Islet precursor cell (in vitro differentiated cells): ENCODE measurements around the gene ST6GAL1.
"Not testable (repeated sequence)": the region's sequence is repeated elsewhere in the genome, so short reads cannot be mapped to it uniquely, and the experiment has no call there.

Source experiments
- DNase-seq: peaks from one replicate; pipeline ENCODE4 v3.0.0-alpha.2; 2018

Gene ST6GAL1

DNA sequence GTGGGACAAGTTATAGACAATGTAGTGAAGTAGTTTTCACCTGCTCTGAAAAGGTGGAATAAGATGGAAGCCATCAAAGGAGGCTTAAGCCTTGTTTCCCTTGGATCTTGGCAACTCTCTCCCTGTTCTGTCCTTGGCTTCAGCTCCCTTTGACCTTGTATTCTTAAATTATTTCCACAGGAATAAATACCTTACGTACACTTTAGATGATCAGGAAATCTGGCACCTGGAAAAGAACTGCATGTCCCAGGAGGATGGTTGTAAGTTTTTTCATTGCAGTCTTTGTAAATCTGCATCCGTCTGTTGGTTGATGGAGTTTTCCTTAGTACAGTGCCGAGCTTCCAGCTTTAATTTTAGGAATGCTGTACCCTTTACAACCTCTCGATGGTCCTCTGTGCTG lies 11.8 kb downstream of the ST6GAL1 start:
- no peak for DNase-seq

DNA sequence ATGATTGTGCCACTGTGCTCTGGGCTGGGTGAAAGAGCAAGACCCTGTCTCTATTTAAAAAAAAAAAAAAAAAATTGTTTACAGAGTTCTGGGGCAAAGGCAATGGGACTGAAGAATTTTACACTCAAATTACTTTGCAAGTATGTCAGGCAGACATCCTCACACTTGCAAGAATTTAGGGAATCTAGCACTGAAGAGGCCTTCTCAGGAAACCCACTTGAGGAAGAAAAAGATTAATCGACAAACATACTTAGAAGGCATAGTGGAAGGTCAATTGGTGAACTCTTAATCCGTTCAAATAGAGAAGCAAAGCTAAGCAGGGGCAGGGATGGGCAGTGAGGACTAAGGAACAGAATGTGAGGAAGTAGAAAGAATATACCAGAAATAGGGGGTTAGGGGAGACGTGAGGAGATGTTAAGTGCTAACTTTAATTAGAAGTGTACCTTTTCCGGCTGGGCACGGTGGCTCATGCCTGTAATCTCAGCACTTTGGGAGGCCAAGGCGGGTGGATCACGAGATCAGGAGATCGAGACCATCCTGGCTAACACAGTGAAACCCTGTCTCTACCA lies 15.0 kb downstream of the ST6GAL1 start:
- DNase-seq = no peak

- DNase-seq = no peak
These were observed 16.5 kb downstream of the ST6GAL1 start for GRCh38 chr3:186946756-186947375.

DNA sequence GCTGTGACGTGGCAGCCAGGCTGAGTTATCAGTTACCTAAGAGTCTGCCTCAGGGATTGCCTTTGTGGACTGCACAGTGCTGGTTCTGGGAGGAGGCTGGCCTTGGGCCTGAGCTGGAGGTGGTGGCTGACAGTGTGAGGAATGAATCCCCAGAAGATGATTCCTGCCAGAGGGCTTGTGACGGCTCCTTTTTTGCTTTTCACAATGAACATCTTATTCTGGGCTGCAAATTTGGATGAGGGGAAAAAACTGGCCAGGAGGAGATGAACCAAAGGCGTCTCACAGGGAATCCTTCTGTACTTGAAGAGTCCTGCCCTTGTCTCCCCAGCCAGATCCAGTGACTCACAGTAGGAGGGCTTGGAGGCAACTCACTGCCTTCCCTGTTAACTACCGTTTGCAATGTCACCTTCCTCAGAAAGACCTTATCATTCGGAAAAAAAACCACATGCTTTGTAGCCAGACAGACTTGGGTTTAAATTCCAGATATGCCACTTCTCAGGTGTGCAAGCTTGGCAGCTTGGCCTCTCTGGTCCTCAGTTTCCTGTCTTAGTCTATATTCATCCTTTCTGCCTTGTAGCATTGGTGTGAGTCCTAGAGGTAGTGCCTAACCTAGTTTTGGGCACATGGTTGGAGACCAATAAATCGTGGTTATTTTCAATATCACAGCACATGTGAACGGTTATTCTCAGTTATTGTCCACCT lies 19.1 kb downstream of the ST6GAL1 start:
- peak; percentile 80 for DNase-seq

- no peak for DNase-seq
These were observed 20.2 kb downstream of the ST6GAL1 start for GRCh38 chr3:186950402-186951093.

- DNase-seq = no peak
These were observed 21.6 kb downstream of the ST6GAL1 start for GRCh38 chr3:186951640-186952552.

DNA sequence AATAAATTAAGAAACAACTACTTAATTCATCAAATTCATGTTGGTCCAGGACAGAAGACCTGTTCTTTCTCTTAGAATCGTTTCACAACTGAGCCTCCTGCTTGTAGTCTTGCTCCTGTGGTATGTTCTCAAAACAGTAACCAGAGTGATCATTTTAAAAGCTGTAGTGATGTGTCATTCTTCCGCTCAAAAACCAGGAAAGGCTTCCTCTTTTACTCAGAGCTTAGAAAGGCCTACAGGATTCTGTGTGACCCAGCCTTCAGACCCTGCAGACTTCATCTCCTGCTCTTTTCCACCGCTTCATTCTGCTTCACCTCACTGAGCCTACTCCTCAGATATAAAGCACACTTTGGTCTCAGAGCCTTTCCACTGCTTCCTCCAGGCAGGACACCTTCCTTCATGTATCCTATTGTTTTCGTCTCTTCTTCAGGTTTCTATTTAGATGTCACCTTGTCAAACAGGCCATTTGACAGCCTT lies 22.7 kb downstream of the ST6GAL1 start:
- no peak for DNase-seq

GRCh38 chr3:186953992-186954699 lies 23.8 kb downstream of the ST6GAL1 start:
- DNase-seq = not testable (repeated sequence)

DNA sequence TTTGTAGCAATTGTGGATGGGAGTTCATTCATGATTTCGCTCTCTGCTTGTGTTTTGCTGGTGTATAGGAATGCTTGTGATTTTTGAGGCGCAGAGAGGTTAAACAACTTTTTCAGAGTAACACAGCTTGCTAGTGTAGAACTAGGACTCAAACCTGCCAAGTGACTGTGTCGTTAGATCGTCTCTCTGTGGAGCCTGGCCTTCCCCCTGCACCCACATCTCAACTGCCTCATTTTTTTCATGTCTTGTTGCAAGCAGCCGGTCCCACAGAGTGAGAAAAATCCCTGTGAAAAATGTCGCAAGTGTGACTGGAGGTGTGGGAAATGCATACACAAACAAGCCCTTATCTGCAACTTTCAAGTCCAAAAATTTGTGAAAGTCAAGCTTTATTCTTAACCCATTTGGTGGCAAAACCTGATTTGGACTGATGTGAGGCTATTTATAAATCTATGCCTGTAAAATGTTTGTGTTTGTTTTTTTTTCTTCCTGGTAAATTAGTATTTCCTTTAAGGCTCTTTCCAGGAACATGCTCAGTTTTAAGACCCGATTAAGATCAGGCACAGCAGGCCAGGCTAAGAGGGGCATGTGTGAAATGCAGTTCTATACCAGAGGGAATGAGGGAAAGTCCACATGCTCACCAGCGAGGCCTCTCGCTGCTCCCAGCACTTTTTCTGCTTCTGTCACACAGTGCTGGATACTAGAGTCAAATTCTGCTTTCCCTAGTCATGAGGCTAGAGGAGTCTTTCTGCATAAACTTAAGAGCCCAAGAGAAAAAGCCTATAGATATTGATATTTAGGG lies 25.8 kb downstream of the ST6GAL1 start:
- DNase-seq = no peak

GRCh38 chr3:186959029-186959624 lies 28.8 kb downstream of the ST6GAL1 start:
- no peak for DNase-seq

DNA sequence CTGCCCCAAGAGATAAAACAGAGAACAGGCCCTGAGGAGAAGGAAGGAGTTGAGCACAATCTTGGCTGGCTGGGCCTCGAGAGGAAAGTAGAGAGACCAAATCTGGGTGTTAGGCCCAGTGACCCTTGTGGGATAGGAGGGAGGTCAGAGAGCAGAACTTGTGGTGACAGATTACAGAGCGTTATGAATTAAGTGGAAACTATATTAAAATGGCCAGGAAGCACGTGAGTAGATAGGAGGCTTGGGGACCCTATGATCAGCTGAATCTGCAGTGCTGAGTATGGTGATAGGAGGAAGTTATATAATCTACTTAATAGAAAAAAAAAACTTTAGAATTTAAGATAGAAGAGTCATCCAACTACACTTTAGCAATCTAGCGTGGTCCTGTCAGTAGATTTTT lies 30.0 kb downstream of the ST6GAL1 start:
- no peak for DNase-seq

- DNase-seq = no peak
These were observed 32.1 kb downstream of the ST6GAL1 start for GRCh38 chr3:186962445-186962844.

DNA sequence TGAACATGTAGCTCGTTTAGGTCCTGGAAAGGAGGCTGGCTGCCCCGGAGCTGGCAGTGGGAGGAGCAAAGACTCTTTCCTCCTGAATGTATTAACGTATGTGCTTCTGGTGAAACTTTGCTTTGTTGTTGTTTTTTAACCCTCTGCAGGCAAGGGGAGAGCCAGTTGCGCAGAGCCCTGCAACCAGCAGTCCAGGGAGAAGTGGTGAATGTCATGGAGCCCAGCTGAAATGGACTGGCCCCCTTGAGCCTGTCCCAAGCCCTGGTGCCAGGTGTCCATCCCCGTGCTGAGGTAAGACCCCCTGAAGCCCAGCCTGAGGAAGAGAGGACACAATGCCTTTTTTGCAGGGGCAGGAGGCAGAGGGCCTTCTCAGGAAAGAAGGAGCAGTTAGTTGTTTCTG lies 33.3 kb downstream of the ST6GAL1 start:
- no peak for DNase-seq

- DNase-seq = no peak
These were observed 33.7 kb downstream of the ST6GAL1 start for GRCh38 chr3:186964071-186964470.

- DNase-seq = no peak
These were observed 34.3 kb downstream of the ST6GAL1 start for GRCh38 chr3:186964616-186965015.

DNA sequence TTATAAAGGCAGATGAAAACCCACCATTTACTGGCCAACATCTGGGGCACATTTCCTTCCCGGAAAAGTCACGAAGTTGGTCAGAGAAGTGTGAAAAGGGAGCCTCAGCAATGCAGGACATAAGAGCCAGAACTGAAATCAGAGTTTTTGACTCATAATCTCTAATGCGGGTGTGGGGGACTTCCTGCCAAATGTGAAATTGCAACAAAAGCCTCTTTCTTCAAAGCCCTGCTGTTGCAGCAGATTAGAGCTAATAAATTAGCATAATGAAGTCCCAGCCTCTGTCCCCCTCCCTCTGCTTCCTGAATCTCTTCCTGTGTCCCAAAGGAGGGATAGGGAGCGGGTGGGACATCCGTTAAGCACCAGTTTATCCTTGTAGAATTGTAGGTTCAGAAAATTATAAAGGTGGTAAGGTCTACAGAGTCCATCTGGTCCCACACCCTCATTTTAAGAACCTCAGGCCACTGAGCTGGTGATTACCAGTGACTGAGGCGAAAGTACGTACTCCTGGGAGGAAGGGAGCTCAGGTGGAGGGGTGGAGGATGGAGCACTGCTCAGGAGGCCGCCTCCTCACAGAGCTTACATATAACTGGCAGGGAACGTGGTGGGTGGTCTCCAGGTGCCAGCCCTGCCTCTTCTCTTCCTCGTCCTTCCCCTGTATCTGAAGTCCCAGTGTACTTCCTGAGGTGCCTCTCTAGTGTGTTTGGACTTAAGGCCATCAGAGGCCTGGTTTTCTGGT lies 35.0 kb downstream of the ST6GAL1 start:
- no peak for DNase-seq

GRCh38 chr3:186966406-186966805 lies 36.1 kb downstream of the ST6GAL1 start:
- no peak for DNase-seq

DNA sequence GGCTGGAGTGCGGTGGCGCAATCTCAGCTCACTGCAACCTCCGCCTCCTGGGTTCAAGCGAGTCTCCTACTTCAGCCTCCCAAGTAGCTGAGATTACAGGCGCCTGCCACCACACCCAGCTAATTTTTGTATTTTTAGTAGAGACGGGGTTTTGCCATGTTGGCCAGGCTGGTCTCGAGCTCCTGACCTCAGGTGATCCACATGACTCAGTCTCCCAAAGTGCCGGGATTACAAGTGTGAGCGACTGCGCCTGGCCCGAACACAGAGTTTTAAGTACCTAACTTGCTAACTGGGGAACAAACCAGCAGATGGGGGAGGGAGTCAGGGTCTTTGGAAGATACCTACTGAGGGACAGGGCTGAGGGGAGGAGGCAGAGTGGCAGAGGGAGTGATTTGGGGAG lies 36.9 kb downstream of the ST6GAL1 start:
- DNase-seq = not testable (repeated sequence)

DNA sequence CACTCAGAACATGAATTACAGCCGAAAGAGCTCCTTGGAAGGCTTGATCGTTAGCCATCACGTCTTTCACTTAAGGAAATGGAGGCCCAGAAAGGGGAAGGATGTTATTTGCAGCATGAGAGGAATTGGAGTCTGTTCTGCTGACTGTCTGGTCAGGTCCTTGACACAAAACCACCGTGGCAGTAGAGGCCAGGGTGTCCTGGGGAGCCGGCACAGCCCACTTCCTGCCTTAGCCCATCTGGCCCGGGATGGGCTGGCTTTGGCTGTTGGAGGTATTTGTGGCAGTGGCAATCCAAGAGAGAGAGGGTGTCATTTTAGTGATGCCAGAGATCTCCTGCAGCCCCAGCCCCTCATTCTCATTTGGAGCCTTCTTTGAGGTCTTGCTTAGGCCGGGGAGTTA lies 37.4 kb downstream of the ST6GAL1 start:
- DNase-seq = no peak

- DNase-seq = no peak
These were observed 39.3 kb downstream of the ST6GAL1 start for GRCh38 chr3:186969607-186970006.
